Left kidney (tissue), 2 donors: ENCODE results near the gene TMEM132A. TPM values are rescaled to one million over a fixed set of nuclear protein-coding genes. Genes with fewer than 3 reads are reported as not detected.
"Not testable (repeated sequence)": the region's sequence is repeated elsewhere in the genome, so short reads cannot be mapped to it uniquely, and the experiment has no call there.

Experiments
- DNase-seq: peaks from one replicate; pipeline ENCODE4 v3.0.0-alpha.2; 2013
- polyA plus RNA-seq: library from polyadenylated mRNA; unstranded; fragments of 120-200 nt; gene quantifications from one replicate; pipeline ENCODE4 v1.2.1, GENCODE V29; 2013; ENCODE audit not compliant: insufficient read length

Gene TMEM132A
- polyA plus RNA-seq, 1 donor: 58.7 TPM

- no peak for DNase-seq
Measured at GRCh38 chr11:60957188-60957587, 32.9 kb downstream of the TMEM132A start.

GRCh38 chr11:60959431-60959830 is 35.2 kb downstream of the TMEM132A start:
- DNase-seq: no peak

GRCh38 chr11:60960405-60960804 is 36.1 kb downstream of the TMEM132A start:
- DNase-seq: no peak

- no peak for DNase-seq
Measured at GRCh38 chr11:60964801-60965200, 40.5 kb downstream of the TMEM132A start.

- DNase-seq: no peak
Measured at GRCh38 chr11:60966890-60967289, 42.6 kb downstream of the TMEM132A start.

GRCh38 chr11:60968223-60968622 is 44.0 kb downstream of the TMEM132A start:
- no peak for DNase-seq

- no peak for DNase-seq
Measured at GRCh38 chr11:60970369-60970774, 46.1 kb downstream of the TMEM132A start.

GRCh38 chr11:60970890-60971289 is 46.6 kb downstream of the TMEM132A start:
- DNase-seq: no peak

GRCh38 chr11:60971520-60971919 is 47.3 kb downstream of the TMEM132A start, which contains the start of gene CD6:
Gene CD6, plus strand, starts transcription at chr11:60971680. Its CDS starts 186 bp downstream, at chr11:60971866.
- DNase-seq: no peak

GRCh38 chr11:60972182-60973030 is 48.1 kb downstream of the TMEM132A start:
- DNase-seq: no peak

- no peak for DNase-seq
Measured at GRCh38 chr11:60973699-60974098, 49.4 kb downstream of the TMEM132A start.

- not testable (repeated sequence) for DNase-seq
Measured at GRCh38 chr11:60974316-60974715, 50.1 kb downstream of the TMEM132A start.

- DNase-seq: no peak
Measured at GRCh38 chr11:60974726-60975125, 50.5 kb downstream of the TMEM132A start.

GRCh38 chr11:60977224-60977623 is 53.0 kb downstream of the TMEM132A start:
- DNase-seq: no peak

- no peak for DNase-seq
Measured at GRCh38 chr11:60977836-60978235, 53.6 kb downstream of the TMEM132A start.

GRCh38 chr11:60978546-60979380 is 54.5 kb downstream of the TMEM132A start:
- no peak for DNase-seq

- no peak for DNase-seq
Measured at GRCh38 chr11:60981515-60981914, 57.3 kb downstream of the TMEM132A start.

GRCh38 chr11:60982184-60982583 is 57.9 kb downstream of the TMEM132A start:
- no peak for DNase-seq

- no peak for DNase-seq
Measured at GRCh38 chr11:60984149-60984548, 59.9 kb downstream of the TMEM132A start.

- no peak for DNase-seq
Measured at GRCh38 chr11:60984636-60985035, 60.4 kb downstream of the TMEM132A start.

GRCh38 chr11:60985501-60985900 is 61.2 kb downstream of the TMEM132A start:
- no peak for DNase-seq

- no peak for DNase-seq
Measured at GRCh38 chr11:60985991-60986915, 62.0 kb downstream of the TMEM132A start.
